ENCODE measurements around the gene TRMT61A. TPM values are rescaled to one million over a fixed set of nuclear protein-coding genes. Genes with fewer than 3 reads are reported as not detected.

TRMT61A gene
- total RNA-seq, 1 donor from 2014 or later: 5.6 TPM

- intact Hi-C loops (cut with DNase I): no loop called here
- ATAC-seq (peak; percentile 35), DNase-seq (ENCODE audit: missing footprints) (peak; percentile 79)
These were observed 13.7 kb downstream of the TRMT61A start for GRCh38 chr14:103542605-103543088.

GRCh38 chr14:103543140-103543539 is 14.1 kb downstream of the TRMT61A start:
- ATAC-seq: no peak
- peak; percentile 21 for DNase-seq (ENCODE audit: missing footprints)
- intact Hi-C loops (cut with DNase I): no loop called here

GRCh38 chr14:103543721-103544387 is 14.9 kb downstream of the TRMT61A start:
- intact Hi-C loops (cut with DNase I): no loop called here
- ATAC-seq: no peak
- peak; percentile 63 for DNase-seq (ENCODE audit: missing footprints)

DNA sequence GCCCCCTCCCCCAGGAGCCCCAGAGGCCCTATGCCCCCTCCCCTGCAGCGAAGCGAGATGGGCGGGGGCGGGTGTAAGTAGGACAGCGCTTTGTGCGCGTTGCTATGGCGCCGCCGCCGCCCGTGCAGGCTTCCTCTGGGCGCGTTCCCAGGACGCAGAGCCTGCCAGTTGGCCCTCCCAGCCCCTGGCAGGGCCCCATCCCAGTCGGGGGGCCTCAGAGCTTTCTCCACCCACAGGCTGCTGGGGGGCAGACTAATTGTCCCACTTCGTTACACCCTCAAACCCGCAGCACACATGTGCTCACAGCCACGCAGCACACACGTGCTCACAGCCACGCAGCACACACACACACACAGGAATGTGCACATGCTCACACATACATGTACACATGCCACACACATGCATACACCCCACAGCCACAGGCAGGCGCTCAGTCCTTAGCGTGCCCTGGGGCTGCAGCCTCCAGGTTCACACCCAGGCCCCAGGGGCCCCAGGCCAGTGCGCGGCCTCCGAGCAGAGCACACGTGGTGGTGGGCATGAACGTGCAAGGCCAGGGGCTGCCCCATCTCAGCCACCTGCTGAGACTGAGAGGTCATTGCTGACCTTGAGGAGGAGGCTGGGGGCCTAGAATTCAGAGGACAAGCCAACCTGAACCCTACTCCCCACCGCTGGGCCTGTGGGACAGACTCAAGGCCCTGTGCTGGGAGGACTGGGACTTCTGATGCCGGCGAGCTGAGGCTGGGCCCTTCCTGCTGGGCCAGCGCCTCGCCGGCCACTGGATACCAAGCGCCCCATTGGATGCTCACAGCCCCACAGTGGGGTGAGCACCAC is 15.6 kb downstream of the TRMT61A start:
- intact Hi-C loops (cut with DNase I): no loop called here
- DNase-seq (ENCODE audit: missing footprints): peak; percentile 73
- ATAC-seq: peak; percentile 15

GRCh38 chr14:103545219-103545914 is 16.4 kb downstream of the TRMT61A start:
- no peak for ATAC-seq
- DNase-seq (ENCODE audit: missing footprints): peak; percentile 66
- intact Hi-C loops (cut with DNase I): no loop called here

DNA sequence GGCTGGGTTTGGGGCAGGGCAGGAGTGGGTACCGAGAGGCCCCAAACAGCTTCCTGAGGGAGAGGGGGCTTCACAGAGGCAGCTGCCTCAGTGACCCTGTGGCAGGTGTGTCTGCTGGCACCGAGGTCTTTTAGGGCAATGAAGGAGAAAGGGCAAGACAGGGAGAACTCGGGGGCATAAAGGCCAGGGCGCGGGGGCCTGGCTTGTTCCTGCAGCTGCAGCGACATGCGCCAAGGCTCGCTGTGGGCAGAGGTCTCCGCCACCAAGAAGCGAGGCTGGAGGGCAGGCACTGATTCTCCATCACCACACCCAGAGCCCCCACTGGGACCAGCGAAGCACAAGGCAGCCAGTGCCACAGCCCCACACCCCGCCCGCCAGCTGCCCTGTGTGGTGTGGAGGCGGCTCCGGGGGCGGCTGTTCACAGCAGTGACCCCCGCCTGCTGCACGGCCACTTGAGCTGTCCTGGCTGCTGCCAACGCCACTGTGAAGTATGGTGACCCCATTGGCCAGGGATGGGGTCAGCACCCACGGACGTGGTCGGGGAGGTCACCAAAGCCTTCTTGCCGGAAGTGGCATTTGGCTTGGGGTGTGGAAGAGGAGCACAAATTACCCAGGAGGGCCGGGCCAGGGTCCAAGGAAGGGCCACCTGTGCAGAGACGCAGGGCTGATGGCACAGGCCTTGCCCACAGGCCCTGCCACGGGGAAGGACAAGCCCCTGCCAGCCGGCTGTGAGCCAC is 17.1 kb downstream of the TRMT61A start:
- intact Hi-C loops (cut with DNase I): loop anchor here (1.0 to 2.0 kb wide), 2 partner anchors 27 to 46 kb away; no protein-coding TSS in a partner anchor

GRCh38 chr14:103546652-103547454 is 17.9 kb downstream of the TRMT61A start:
- intact Hi-C loops (cut with DNase I): loop anchor here (1.0 to 2.0 kb wide), 2 partner anchors 28 to 47 kb away; no protein-coding TSS in a partner anchor
- DNase-seq (ENCODE audit: missing footprints): peak; percentile 89
- ATAC-seq: no peak

More for the DNA sequence above, 17.1 kb downstream of the TRMT61A start:
- DNase-seq (ENCODE audit: missing footprints) (peak; percentile 67), ATAC-seq (no peak)

DNA sequence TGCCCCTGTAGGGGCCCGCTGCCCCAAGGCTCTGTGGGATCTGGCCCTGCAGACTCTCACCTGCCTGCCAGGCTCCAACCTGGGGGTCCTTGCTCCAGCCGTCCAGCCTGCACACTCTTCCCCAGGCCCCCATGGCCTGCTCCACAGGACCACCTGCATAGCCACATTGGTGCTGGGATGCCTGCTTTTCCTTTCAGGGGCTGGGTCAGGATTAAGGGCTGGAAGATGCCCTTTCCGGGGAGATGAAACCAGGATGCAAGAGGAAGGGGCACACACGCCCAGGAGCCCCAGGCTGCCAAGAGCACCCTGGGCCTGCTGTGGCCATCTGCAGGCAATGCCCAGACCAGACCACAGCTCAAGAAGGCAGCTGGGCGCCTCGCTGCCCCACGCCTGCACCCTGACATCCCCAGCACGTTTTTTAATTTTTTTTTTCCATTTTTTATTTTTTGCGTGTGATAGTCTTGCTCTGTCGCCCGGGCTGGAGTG is 18.5 kb downstream of the TRMT61A start:
- ATAC-seq (no peak), DNase-seq (ENCODE audit: missing footprints) (no peak)
- intact Hi-C loops (cut with DNase I): loop anchor here (2.0 kb wide), 1 partner anchor 29 kb away; no protein-coding TSS in a partner anchor

DNA sequence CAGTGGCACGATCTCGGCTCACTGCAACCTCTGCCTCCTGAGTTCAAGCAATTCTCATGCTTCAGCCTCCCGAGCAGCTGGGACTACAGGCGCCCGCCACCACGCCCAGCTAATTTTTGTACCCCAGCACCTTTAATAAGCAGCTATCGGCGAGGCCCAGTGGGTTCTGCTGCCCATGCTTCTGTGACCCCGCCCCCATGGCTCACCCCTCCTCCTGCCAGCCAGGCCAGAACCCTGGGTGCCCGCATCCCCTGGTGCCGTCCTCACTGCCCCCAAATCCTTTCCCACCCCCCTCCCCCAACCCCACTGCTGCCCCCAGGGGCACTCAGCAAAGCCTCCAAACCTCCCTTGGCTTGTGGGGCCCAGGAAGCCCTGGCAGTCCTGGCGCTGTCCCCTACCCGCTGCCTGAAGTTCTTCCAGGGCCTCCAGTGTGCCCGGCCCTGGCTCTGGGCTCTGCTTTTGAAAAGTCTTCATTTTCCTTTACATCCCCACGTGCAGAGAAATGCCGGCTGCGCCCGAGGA is 19.0 kb downstream of the TRMT61A start:
- intact Hi-C loops (cut with DNase I): loop anchor here (2.0 kb wide), 1 partner anchor 29 kb away; no protein-coding TSS in a partner anchor
- ATAC-seq (no peak), DNase-seq (ENCODE audit: missing footprints) (peak; percentile 35)

DNA sequence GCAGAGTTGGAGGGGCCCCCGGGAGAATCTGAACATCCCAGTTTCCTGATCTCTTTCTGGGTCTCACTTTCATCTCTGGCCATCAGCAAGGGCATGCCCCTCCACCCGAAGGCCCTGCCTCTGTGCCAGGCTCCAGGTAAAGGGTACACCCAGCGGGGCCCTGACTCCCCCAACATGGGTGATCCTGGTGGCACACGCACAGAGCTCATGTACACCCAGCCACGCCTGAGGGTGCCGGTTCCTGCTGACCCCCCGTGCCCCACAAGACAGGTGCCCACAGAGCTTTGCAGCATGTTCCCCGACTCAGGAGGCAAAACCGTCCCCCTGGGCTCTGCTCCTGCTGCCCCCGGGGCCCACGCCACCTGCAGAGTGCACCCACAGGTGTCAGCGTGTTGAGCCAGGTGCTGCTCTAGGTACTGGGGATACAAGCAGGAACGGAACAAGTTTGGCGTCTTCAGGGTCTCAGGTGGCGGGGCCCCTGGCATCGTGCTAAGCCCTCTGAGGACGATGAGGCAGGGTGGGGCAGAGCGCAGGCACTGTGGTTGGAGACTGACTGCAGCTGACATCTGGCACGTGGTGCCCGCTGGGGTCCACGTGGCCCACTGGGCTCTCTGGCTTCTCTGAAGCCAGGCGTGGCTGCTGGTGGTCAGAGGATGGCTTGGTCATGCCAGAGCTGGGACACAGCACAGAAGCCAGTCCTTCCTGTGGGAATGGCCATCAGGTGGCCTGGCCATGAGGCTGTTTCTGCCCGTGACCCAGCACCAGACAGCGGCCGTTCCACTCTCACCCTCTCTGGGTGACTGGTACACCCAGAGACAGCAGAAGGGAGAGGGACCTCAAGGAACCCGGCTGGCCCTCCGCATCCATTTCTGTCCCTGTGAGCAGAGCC is 19.7 kb downstream of the TRMT61A start:
- intact Hi-C loops (cut with DNase I): no loop called here
- peak; percentile 60 for DNase-seq (ENCODE audit: missing footprints)
- no peak for ATAC-seq

DNA sequence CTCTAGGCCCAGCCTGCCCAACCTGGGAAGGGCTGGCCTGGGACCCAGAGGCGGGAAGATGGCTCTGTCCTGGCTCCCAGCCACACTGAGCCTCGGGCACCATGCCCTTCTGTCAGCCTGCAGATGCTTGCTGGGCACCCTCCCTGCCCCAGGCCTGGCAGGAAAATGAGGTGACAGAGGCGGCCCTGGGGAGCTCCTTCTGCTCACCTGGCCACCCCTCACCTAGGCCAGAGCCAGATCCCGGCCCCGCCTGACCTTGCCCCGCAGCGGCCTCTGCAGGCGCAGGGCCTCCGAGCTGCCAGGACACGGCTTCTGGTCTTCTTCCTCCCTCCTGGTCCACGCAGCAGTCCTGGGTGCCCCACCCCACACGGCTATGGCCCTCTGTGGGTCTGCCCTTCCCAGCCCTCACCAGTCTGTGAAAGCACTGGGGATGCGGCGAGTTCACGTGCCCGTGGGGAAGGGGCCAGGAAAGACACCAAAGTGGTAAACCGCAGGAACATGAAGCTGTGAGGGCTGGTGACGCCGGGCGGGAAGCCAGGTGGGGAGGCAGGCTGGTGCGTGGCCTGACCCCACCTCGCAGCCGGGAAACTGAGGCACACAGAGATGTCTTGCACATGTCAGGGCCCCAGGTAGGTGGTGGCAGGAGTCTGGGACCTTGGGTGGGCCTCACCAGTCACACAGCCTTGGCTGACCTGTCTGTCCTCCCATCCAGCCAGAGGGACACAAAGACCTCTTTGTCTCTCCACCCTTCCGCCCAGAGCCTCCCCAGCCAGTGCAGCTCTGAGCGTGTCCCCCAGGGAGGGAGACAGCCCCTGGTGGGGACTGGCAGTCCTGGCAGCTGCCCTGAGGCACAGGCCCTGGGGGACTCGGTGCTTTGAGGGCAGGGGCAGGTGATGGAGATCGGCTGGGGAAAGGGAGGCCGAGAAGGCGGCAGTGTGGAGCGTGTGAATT is 20.6 kb downstream of the TRMT61A start:
- ATAC-seq (no peak), DNase-seq (ENCODE audit: missing footprints) (peak; percentile 79)
- intact Hi-C loops (cut with DNase I): no loop called here

- intact Hi-C loops (cut with DNase I): no loop called here
- ATAC-seq (peak; percentile 17), DNase-seq (ENCODE audit: missing footprints) (peak; percentile 73)
These were observed 21.7 kb downstream of the TRMT61A start for GRCh38 chr14:103550451-103551337.

- intact Hi-C loops (cut with DNase I): no loop called here
- peak; percentile 77 for ATAC-seq
- peak; percentile 85 for DNase-seq (ENCODE audit: missing footprints)
These were observed 22.4 kb downstream of the TRMT61A start for GRCh38 chr14:103551338-103551762.
